SK-N-MC (cell line): ENCODE measurements around the gene ALDH8A1.

Experiments used
- EZH2 ChIP-seq: fragments of 200-600 bp; sonication (generic); IDR thresholded peaks from one replicate; pipeline ENCODE4 v1.6.1; 2017; ENCODE audit warnings: antibody characterized with exemption
- FOXP2 ChIP-seq: optimal IDR thresholded peaks from 2 replicates; pipeline ENCODE3; 2011; ENCODE audit warnings: mild to moderate bottlenecking, moderate library complexity; ENCODE audit not compliant: insufficient read depth; ENCODE audit errors: extremely low read length, control extremely low read depth
- POLR2AphosphoS5 ChIP-seq: IDR thresholded peaks from 2 replicates; pipeline ENCODE4 v1.6.1; 2012; ENCODE audit warnings: mild to moderate bottlenecking, low read depth, low read length, borderline replicate concordance

- TF ChIP-seq POLR2AphosphoS5 (no peak), EZH2 (no peak), FOXP2 (no peak)
These were observed 13.4 kb downstream of the ALDH8A1 start for GRCh38 chr6:134936476-134936875.
